Activated effector memory CD4-positive, alpha-beta T cell treated with anti-CD3 and anti-CD28 coated beads, Interleukin-2, amount 50 U/mL, for 16 hours (primary cell): Measurements from ENCODE around the gene CPTP.
"Not testable (repeated sequence)": the region's sequence is repeated elsewhere in the genome, so short reads cannot be mapped to it uniquely, and the experiment has no call there.

ENCODE experiments used
- DNase-seq: peaks from one replicate; pipeline ENCODE4 v3.0.0-alpha.2; 2020

CPTP gene

DNA sequence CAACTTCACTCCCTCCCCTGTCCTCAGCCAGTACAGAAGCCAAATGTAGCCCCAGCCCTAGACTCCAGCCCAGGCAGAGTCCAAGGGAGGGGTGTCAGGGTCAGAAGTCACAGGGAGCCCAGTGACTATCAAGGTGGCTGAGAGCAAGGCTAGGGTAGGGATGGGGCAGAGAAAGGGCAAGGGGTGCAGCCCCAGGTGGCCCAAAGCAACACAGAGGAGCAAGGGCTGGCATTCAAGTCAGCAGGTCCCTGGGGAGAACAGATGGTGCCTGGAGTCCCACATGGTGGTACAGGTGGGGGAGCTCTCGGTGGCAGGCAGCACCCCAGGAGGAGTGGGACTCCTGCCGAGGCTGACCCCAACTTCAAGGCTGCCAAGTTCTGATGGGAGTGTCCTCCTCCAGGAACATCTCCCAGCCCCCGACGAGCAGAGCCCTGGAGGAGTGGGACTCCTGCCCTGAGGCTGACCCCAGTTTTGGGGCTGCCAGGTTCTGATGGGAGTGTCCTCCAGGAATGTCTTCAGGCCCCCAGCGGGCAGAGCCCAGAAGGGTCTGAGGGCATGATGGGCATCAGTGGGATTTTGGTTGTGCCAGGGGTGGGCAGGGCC lies 28.3 kb downstream of the CPTP start:
- no peak for DNase-seq

DNA sequence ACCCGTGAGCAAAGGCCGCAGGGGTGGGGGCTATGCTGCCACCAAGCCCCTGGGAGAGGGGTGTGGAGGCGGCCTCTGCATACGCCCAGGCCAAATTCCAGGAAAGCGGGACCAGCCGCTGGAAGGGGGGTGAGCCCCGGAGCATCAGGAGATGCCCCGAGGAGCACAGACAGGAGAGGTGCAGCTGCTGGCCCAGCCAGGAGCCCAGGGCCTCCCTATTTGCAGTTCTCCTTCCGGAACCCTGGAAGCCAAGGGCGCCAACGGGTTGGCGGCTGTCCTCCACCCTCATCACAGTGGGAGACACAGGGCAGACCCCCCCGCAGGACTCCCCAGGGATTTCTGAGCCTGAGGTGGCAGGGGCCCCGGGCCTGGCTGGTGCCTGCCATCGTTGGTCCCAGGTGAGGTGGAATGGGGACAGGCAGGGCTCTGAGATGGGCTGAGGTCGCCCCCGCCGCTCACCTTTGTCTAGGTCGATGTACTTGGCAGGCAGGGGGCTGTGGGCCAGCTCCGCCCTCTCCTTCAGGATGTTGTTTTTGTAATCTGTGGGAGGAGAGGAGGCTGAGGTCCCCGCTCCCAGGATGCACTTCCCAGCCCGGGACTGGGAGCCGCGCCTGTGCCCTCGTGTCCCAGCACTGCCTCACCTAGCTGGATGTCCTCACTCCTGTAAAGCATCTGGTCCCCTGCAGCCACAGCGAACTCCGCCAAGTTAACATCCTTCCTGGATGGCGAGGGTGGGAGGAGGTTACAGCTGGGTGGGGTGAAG lies 29.0 kb downstream of the CPTP start:
- DNase-seq = no peak

DNA sequence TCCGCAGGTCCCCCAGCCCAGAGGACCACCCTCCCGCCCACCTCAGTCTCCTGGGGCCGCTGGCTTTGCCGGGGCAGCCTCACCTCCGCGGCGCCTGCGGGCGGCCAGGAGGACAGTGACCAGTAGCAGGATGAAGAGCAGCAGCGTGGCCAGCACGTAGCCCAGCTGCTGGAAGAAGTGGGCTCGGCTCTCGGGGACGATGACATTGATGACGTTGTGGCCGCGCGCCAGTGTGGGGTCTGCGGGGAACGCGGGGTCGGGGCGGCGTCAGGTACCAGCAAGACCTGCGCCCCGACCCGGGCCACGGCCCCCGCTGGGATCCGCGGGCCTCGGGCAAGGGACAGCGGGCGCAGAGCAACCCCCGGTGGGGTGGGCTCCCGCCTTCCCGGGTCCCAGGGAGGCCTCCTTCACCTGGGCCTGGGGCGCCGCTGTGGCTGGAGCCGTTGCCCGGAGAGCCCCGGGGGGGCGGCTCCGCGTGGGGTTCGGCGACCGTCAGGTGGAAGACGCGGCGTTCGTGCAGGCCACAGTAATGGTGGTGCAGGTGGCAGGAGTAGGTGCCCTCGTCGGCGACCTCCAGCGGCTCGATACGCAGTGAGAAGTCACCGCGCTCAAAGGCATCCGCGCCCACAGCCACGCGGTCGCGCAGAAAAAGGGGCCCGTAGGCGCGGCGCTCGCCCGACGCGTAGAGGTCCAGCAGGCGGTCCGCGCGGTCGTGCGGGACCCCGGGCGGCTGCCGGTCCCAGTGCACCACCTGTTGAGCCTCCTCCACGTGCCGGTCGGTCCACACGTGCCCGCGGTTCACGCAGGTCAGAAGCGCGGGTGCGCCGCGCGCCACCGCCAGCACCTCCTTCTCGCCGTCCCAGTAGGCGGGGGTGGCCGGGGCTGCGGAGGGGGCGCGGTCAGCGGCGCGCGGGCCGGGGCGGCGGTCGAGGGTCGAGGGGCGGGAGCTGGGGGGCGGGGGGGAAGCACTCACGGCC lies 30.0 kb downstream of the CPTP start:
- no peak for DNase-seq

DNA sequence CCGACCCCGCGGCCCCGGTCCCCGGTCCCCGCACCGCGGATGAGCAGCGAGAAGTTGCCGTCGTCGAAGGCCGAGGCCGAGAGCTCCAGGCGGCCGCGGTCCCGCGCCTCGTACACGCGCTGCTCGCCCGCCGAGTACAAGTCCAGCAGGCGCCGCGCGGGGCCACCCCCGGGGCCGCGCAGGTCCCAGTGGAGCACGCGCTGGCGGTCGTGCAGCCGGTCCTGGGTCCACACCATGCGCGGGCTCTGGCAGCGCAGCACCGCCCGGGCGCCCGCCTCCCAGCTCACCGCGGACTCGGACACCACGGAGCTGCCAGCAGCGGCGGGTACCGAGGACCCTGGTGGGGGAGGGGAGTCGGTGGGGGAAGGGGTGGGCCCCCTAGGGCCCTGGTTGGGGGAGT lies 30.8 kb downstream of the CPTP start:
- no peak for DNase-seq

DNA sequence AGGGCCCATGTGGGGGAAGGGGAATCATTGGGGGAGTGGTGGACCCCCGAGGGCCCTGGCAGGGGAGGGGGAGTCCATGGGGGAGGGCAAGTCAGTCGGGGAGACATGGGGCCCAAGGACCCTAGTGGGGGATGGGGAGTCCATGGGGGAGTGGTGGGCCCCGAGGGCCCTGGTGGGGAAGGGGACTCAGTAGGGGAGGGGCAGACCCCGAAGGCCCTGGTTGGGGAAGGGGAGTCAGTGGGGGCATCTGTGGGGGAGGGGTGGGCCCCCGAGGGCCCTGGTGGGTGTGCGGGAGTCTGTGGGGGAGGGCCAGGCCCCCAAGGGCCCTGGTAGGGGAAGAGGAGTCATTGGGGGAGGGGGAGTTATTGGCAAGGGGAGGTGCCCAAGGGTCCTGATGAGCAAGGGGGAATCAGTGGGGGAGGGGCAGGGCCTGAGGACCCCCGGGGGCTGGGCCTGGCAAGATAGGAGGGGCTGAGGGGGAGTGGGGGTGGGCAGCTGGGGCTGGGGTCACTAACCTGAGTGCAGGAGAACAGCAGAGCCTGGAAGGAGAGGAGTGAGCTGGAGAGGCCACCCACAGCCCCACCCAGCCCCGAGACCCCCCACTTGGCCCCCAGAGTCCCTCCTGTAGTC lies 31.7 kb downstream of the CPTP start:
- DNase-seq = no peak

DNA sequence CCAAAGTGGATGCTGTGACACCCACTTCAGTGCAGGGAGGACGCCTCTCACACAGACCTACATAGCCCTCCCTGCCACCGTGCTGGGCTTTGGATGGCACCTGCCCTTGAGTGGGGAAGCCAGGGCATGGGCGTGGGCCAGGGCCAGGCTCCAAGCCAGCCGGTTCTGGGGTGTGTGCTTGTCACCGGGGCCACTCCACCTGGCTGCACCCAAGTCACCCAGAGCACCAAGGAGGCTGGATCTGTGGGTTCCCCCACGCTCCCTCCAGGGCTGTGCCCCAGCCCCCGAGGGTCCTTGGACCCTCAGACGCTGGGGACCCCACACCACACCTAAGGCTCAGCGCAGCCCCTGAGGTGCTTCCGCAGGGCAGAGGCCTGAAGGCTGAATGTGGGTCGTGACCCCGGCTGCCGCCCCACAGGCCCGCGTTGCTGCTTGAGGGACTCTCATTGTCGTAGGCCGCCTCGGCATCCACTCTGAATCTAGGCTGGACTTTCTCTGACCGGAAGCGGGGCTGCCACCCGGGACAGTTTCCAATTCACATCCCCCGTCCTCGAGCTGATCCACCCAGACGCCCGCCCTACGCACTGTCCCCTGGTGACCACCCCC lies 32.3 kb downstream of the CPTP start:
- no peak for DNase-seq

DNA sequence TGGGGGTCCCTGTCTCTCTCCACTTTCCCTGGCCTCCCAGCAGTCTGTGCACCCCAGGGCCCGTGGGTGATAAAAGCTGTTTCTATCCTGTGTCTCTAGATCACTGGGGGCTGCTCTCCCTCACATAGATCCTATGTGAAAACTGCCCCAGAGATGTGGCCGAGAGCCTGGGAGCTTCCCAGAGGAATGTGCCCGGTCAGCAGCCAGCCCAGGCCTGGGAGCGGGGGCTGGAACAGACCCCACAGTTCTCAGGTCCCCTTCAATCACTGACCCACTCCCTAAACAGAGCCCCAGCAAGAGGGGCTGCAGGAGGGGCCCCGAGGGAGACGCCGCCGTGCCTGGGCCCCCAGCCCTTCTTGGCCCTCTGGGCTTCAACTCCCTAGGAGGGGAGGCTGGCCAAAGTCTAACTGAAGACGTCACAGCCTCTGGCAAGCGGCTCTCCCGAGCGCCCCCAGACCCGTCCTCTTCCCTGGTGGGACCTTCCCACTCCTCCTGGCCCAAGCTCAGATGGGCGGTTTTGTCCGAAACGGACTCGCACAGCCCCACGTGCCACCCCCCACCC lies 33.4 kb downstream of the CPTP start:
- DNase-seq = no peak

DNA sequence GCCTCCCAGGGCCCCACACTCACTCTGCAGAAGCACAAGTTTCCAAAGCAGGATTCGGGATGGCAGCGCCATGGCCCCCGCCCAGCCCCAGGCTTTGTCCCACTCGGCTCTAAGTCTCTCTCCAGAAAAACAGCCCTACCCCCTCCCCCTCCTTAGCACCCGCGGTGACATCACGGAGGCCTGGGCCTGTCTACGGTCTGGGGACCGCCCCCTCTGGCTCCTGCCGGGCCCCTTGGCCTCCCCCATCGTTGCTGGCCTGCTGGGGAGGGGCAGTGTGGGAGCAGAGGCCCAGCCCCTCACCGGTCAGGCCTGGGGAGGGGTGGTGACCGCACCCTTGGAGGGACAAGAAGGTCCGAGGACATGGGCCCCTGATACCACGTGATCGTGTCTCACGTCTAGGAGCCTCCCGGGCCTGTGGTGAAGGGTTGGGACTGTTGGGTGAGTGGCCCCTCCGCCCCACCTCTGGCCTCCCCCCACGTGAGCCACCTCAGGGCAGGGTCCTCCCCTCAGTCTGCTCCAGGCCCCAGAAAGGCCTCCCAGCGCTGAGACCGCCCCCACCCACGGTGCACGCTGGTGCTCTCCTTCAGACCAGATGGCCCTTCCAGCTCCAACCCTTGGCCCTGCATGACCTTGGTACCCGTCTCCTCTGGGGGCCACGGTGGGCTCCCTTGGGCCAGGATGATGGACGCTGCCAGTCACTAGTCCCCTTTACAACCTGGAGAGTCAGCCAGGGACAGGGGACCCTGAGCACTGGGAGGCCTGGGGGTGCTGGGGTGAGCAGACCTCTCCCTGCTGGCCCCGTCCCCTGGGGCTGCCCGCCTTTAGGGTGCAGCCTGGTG lies 34.0 kb downstream of the CPTP start, which contains the start of gene MXRA8:
MXRA8 (minus strand) TSS at position 123 of the 839 bp plus-strand sequence; CDS start at position 72, 51 bp downstream.
- no peak for DNase-seq

DNA sequence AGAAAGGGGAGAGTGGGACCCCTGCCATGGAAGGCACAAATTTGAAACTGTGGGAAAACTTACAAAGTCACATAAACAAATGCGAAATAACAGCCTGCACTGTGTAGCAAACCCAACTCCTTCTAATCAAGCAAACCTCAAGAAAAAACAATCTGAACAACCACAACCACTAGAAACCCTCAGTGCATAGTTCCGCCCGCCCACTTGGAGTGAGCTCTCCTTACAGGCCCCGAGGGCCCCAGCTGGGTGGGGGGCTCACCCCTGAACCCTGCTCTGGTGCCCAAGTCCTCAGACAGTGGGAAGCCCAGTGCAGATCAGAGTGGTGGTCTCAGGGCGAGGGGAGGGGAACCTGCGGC lies 34.7 kb downstream of the CPTP start:
- DNase-seq = no peak

DNA sequence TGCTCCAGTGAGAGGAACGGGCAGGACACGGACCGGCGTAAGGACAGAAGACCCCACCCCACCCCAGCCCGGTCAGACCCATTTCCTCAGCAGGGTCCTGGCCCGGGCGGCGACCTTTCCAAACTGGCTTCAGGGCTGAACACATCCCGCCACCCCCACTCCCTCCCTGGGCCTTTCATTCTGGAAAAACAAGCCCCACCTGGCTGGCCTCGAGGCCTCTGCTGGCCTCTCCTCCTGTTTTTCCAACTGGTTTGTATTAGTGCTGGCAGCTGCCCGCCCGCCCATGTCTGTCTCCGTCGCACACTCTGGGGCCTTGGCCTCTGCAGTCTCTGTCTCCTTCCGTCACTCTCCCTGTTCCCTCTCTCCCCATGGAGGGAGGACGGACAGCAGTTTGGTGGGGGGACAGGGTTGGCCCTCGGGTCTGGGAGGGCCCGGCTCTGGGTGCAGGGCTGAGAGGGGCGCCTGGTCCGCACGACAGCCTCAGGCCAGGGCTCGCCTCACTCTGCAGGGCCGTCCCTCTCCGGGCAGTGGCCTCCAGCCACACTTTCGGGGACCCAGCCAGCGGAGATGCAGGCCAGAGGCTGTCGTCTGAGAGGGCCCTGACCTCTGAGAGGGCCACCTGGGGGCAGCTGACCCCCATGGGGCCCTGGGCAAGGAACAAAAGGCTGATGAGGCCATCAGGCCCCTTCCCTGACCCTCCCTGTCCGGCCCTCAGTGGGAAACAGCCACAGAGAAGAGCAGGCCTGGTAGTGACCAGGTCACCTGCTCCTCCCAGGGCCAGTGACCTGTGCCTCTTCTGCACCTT lies 35.3 kb downstream of the CPTP start:
- no peak for DNase-seq

DNA sequence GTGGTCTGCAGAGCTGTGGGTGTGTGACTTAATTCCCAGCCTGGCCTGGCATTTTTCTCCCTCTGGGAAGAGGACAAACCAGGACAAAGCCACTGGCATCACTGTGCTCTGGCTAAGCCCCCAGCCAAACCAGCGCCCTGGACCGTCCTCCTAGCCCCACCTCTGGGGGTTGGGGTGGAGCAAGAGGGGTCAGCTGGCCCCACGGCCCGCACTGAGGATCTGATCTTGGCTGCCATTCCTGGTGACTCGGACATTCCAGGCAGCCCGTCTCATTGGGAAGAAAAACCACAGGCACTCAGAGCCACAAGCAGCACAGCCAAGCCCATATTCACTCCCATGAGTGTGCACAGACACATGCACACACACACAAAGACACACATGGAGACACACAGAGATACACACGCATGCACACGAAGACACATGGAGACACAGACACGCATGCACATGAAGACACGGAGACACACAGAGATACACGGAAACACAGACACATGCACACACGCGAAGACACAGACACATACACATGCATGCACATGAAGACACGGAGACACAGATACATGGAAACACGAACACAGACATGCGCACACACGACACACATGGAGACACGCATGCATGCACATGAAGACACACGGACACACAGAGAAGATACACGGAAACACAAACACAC lies 36.0 kb downstream of the CPTP start:
- DNase-seq = no peak

DNA sequence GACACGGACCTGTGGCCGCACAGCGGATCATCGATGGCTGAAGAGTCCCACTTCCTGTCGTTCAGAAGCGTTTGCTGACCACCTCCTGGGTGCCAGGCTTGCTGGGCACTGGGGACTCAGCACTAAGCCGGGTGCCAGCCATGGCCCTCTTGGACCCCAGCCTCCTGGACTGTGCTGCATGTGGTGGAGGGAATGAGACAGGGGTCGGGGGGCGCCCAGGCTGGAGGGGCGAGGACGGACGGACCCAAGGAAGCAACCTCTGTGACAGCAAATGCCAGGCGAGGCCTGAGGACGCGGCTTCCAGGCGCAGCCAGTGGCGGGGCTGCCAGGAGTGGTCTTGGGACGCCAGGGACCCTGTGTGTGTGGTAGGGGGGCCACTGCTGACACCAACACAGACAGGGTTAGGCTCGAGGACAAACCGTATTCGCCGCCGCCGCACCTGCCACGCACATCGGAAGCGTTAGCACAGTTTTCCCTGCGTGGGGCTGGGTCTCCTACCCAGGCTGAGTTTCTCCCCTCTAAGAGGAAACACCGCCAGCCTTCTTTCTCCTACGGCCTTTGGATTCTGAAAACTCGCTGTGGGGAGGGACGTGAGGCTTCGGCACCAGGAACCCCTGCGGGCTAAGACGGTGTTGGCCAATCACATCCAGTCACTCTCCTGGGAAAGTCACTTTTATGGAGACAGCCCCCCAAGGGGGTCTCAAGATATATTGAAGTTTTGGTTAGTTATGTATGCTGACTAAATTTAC lies 36.8 kb downstream of the CPTP start:
- no peak for DNase-seq

DNA sequence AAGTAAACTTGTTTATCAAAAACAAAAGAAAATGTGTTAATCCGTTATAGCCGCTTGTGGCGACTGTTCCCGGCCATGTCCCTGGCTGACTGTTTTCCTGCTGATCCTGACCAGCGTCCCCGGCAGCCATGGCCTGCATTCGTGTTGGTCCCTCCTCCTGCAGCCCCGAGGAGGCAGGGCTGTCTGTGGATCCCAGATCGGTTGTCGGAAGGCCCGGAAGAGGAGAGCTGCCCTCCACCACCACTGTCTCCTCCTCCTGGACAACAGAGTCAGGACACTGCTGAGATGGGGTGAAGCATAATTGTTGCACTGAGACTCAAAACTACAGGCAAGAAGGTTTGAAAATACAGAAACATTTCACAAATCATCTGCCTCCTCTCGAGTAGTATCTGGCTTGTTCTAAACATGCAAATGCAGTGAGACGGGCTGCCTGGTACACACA lies 37.4 kb downstream of the CPTP start:
- DNase-seq = no peak

DNA sequence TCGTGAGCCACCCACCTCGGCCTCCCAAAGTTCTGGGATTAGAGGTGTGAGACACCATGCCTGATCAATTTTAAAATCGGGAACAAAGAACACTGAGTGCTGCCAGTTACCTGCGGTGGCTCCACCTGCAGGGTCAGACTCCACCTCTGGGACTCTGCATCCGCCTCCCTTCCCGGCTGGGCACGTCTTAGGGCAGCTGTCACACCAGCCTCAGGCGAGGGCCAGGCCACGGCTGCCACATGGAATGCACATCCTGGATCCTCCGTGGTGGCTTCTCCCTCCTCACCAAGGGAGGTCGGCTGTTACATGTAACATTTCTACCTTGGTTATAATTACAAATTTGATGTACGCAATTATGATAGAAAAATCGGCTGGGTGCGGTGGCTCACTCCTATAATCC lies 39.7 kb downstream of the CPTP start:
- DNase-seq = no peak

DNA sequence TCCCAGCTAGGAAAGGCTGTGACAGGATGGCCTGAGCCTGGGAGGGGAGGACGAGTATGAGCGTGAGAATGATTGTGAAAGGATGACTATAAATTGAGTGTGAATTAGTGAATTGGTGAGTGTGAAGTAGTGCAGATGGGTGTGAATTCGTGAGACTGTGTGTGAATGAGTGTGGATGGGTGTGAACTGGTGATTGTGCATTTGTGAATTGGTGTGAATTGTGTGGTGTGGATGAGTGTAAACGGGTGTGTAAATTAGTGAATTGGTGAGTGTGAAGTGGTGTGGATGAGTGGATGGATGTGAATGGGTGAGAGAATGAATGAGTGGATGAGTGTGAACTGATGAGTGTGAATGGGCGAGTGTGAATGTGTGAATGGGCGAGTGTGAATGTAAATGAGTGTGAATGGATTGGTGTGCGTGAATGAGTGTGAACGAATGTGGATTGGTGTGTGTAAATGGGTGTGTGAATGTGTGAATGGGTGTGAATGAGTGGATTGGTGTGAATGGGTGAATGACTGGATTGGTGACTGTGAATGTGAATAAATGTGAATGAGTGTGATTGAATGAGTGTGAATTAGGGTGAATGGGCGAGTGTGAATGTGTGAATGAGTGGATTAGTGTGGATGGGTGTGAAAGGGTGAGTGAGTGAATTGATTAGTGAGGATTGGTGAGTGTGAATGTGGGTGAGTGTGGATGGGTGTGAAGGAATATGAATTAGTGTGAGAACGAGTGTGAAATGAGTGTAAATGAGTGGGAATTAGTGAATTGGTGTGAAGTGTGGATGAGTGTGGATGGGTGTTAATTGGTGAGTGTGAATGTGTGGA lies 41.5 kb downstream of the CPTP start:
- no peak for DNase-seq

DNA sequence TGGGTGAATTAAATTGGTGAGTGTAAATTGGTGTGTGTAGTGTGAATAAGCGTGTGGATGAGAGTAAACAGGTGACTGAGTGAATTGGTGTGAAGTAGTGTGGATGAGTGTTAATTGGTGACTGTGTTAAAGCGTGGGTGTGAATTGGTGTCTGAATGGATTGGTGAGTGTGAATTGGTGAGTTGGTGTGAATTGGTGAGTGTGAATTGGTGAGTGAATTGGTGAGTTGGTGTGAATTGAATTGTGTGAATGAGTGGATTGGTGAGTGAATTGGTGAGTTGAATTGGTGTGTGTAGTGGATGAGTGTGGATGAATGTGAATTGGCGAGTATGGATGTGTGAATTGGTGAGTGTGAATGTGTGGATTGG lies 42.1 kb downstream of the CPTP start:
- no peak for DNase-seq

DNA sequence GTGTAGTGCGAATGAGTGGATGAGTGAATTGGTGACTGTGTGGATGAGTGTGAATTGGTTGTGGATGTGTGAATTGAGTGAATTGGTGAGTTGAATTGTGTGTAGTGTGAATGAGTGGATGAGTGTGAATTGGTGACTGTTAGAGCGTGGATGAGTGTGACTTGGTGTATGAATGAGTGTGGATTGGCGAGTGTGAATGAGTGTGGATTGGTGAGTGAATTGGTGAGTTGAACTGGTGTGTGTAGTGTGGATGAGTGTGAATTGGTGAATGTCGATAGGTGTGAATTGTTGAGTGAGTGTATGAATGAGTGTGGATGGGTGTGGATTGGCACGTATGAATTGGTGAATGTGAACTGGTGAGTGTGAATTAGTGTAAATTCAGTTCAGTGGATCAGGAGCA lies 42.7 kb downstream of the CPTP start:
- DNase-seq = no peak

DNA sequence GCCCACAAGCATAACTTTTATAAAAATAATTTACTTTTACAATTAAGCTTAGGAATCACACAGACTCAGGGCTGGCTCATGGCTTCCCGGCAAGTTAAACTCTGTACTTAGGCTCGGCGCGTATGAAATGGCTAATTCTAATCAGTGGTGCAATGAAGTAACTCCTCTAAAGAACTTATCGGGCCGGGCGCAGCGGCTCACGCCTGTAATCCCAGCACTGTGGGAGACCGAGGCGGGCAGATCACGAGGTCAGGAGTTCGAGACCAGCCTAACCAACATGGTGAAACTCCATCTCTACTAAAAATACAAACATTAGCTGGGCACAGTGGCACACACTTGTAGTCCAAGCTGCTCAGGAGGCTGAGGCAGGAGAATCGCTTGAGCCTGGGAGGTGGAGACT lies 45.5 kb downstream of the CPTP start:
- not testable (repeated sequence) for DNase-seq
